ENCODE results near the gene TSC22D3.
A peak's percentile ranks its signal among the peaks of the same experiment; 100 is the strongest.
"Not testable (repeated sequence)": the region's sequence is repeated elsewhere in the genome, so short reads cannot be mapped to it uniquely, and the experiment has no call there.

TSC22D3 gene

GRCh38 chrX:107775734-107776511, at the start of gene TSC22D3:
Gene TSC22D3 (minus strand): TSS chrX:107775787. CDS start chrX:107775419, 368 bp downstream.
- peak; percentile 57 for DNase-seq

GRCh38 chrX:107823456-107823855, 47.9 kb upstream of the TSC22D3 start:
- no peak for DNase-seq

- no peak for DNase-seq
Measured at GRCh38 chrX:107823042-107823441, 47.5 kb upstream of the TSC22D3 start.

- no peak for DNase-seq
Measured at GRCh38 chrX:107818900-107819521, 43.4 kb upstream of the TSC22D3 start.

- DNase-seq, result not testable (repeated sequence)
Measured at GRCh38 chrX:107810053-107810452, 34.5 kb upstream of the TSC22D3 start.

DNA sequence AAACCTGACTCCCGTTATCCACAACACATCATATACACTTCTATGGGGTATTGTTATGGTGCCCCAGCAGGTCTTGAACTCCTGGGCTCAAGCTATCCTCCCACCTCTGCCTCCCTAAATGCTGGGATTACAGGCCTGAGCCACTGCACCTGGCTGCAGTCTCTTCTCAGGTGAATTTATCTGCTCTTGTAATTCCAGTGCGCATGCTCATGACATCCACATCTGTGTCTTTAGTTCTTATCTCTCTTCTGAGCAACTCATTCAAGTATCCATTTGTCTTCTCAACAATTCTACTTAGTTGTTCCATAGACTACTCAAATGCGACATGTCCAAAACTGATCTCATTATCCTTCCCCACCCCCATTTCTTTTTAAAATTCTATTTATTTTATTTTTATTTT, 29.6 kb upstream of the TSC22D3 start:
- no peak for DNase-seq

GRCh38 chrX:107804427-107804826, 28.8 kb upstream of the TSC22D3 start:
- DNase-seq, result no peak

GRCh38 chrX:107787827-107788226, 12.2 kb upstream of the TSC22D3 start:
- no peak for DNase-seq

- no peak for DNase-seq
Measured at GRCh38 chrX:107780525-107780924, 4.9 kb upstream of the TSC22D3 start.

DNA sequence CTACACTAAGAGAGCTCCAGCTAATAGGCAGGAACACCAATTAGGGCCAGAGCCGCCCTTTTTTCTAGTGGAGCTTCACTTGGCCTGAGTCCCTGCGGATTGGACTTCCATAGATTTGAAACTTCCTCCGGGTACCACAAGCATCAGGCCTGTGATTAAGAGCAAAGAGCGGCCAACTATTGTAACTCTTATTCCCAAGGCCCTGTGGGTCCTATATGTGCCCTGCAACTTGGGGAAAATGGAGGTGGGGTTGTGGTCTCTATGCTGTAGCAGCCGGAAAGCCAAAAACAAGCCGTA, 1.9 kb upstream of the TSC22D3 start, which contains the start of gene NCBP2L:
TSS of gene NCBP2L (plus strand) at position 198 of the 297 bp plus-strand sequence. CDS start 16,488 bp downstream, outside the sequence.
- no peak for DNase-seq

- DNase-seq, result peak; percentile 77
Measured at GRCh38 chrX:107776649-107777535, 1.3 kb upstream of the TSC22D3 start.

- DNase-seq, result no peak
Measured at GRCh38 chrX:107775000-107775733, 420 bp downstream of the TSC22D3 start.

DNA sequence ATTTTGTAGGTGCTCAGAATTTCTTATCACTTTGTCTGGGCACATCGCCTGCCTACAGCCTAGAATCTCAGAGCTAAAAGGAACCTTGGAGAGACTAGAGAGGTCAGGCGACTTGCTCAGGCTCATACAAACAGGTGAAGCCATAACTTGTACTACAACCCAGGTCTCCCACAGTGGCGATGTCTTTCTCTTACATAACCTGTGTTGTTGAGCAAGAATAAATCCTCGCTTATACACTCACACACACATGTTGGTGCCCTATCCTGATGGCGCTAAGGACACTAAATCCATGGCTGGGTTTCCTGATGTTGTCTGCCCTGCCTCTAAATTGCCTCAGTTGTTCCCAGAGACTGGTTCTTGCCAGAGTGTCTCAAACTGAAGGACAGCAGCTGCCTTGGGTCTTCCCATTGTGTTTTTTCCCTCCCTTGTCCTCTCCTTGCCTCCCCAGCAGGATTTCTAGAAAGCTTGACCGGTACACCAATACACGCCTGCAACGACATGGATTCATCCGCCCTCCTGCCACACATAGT, 1.6 kb downstream of the TSC22D3 start:
- DNase-seq, result no peak

DNA sequence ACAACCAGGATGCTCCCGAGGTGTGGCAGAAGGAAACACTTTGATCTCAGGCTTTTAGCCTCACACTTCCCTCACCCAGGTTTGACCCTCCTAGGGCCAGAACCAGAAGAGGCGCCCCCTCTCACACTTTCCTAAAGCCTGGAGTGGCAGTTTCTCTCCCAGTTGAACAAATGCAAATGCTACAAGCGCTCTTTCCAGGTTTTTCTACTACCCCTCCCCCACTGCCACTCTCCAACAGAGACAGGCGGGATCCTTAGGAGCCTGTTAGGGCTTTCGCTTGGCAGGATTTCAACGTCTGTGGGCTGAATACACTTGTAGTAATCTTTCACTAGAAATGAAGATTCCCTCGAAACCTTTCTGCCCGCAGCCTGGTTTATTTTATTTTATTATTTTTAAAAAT, 2.4 kb downstream of the TSC22D3 start:
- DNase-seq, result no peak

DNA sequence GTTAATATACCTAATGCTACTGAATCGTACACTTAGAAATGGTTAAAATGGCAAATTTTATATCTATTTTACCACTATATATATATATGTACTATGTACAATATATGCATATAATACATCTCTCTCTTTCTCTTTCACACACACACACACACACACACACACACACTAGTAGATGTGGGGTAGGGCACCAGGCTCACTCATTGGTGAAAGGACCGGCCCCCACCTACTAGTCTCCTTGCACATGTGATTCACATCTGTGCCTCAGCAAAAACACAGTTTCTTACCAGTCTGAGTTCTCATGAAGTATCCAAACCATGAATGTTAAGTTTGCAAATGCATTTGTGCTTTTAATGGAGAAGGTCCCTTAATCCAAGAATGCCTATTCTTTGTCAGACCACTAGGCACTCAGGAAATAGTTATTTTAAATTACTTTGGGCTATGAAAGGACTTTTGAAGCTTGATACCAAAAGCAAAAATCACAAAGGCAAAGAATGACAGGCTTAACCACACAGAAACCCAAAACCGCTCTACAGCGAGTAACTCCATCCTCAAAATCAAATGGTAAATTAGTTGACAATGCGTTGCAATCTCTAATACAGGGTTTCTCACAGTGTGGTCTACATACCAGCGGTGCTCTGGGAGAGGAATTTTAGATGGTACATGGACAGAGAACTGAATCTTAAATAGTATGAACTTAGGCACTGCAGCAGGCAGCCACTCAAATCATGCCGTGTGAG, 5.8 kb downstream of the TSC22D3 start:
- no peak for DNase-seq

DNA sequence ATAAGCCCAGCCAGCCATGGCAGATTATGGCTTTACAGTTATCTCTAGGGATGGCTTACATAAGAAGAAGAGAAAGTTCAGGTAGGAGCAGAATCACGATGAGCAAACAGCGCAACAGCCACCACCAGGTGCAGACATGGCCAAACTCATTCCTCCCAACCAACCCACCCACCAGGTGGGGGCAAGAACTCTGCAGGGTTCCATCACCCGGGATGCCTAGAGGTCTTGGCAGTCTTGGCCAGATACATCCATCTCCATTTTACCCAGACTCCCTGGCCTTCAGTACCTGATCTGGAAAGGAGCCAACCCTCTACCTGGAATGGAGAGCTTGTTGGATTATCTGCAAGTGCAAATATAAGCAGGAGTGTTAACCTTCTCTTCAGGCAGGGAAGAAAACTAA, 7.5 kb downstream of the TSC22D3 start:
- no peak for DNase-seq

GRCh38 chrX:107766470-107767150, 9.0 kb downstream of the TSC22D3 start:
- DNase-seq, result no peak

GRCh38 chrX:107764845-107765608, 10.6 kb downstream of the TSC22D3 start:
- no peak for DNase-seq

- no peak for DNase-seq
Measured at GRCh38 chrX:107763647-107764046, 11.9 kb downstream of the TSC22D3 start.

- DNase-seq, result no peak
Measured at GRCh38 chrX:107760304-107761077, 15.1 kb downstream of the TSC22D3 start.
